HepG2 (cell line): ENCODE measurements around the gene OR1J1.

Experiments
- EZH2 ChIP-seq: conservative IDR thresholded peaks from 2 replicates; pipeline ENCODE4 v1.6.1; 2012; ENCODE audit warnings: mild to moderate bottlenecking, low read depth, low read length, moderate library complexity
- HMGXB4 ChIP-seq, 2 experiments: sonication (generic) in 1 of 2; formaldehyde crosslinking in 1 of 2; IDR thresholded peaks; 2 replicates each; pipeline versions ENCODE4 v1.4.0 to v1.6.1; 2018 to 2020; ENCODE audit warnings: missing genetic modification reagents in 2 of 2, borderline replicate concordance in 1 of 2, low read depth in 1 of 2, mild to moderate bottlenecking in 1 of 2, missing biosample characterization in 1 of 2
- HNRNPLL ChIP-seq: fragments of 200-400 bp; formaldehyde crosslinking; IDR thresholded peaks from 2 replicates; pipeline ENCODE4 v1.6.1; 2017; ENCODE audit warnings: mild to moderate bottlenecking, low read depth, low read length; ENCODE audit not compliant: poor library complexity, severe bottlenecking
- POLR2A ChIP-seq, 2 experiments: IDR thresholded peaks; 2 replicates each; pipeline ENCODE4 v1.6.1; 2011; ENCODE audit warnings: low read depth in 2 of 2, low read length in 2 of 2, mild to moderate bottlenecking in 1 of 2, moderate library complexity in 1 of 2; ENCODE audit not compliant: insufficient read depth in 1 of 2
- U2AF2 ChIP-seq: fragments of 200-400 bp; formaldehyde crosslinking; IDR thresholded peaks from 2 replicates; pipeline ENCODE4 v1.6.1; 2017; ENCODE audit warnings: low read depth, mild to moderate bottlenecking, low read length
- TF ChIP-seq, protein P1 (sequence below): sonication (generic); formaldehyde crosslinking; IDR thresholded peaks from 2 replicates; pipeline ENCODE4 v1.5.0; 2020; ENCODE audit warnings: mild to moderate bottlenecking, missing genetic modification reagents, moderate library complexity

DNA sequence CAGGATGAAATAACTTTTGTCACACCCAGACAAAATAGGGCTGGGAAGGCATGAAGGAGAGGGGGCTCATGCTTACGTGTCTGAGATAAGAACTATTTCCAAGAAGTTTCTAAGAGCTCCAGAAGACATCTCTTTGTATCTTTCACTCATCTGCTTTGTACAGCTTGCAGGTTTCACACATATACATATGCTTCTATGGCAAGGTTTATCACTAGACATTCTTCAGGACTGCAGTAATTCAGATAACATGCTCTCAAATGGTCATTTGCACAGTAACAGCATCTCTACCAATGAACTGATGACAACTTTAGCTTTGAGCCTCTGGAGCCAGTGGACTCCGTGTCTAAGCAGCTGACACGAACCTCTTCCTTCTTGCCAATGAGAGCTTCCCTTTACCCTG, 3.2 kb downstream of the OR1J1 start:
- TF ChIP-seq POLR2A (IDR thresholded peaks at IDR 0.05; ENCODE audit: insufficient read depth in 1 of 2, low read depth in 2 of 2, low read length in 2 of 2) = no peak
- TF ChIP-seq, protein P1, sequence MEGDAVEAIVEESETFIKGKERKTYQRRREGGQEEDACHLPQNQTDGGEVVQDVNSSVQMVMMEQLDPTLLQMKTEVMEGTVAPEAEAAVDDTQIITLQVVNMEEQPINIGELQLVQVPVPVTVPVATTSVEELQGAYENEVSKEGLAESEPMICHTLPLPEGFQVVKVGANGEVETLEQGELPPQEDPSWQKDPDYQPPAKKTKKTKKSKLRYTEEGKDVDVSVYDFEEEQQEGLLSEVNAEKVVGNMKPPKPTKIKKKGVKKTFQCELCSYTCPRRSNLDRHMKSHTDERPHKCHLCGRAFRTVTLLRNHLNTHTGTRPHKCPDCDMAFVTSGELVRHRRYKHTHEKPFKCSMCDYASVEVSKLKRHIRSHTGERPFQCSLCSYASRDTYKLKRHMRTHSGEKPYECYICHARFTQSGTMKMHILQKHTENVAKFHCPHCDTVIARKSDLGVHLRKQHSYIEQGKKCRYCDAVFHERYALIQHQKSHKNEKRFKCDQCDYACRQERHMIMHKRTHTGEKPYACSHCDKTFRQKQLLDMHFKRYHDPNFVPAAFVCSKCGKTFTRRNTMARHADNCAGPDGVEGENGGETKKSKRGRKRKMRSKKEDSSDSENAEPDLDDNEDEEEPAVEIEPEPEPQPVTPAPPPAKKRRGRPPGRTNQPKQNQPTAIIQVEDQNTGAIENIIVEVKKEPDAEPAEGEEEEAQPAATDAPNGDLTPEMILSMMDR (CRISPR knock-in tag) = no peak
- TF ChIP-seq HMGXB4 (CRISPR knock-in tag; IDR thresholded peaks at IDR 0.05; ENCODE audit: borderline replicate concordance in 1 of 2, low read depth in 1 of 2) = no peak
- TF ChIP-seq EZH2 = no peak
- TF ChIP-seq U2AF2 = no peak
- TF ChIP-seq HNRNPLL = no peak
